KBM-7 (cell line): ENCODE results near the gene KRTCAP2.
A peak's percentile ranks its signal among the peaks of the same experiment; 100 is the strongest.
"Not testable (repeated sequence)": the region's sequence is repeated elsewhere in the genome, so short reads cannot be mapped to it uniquely, and the experiment has no call there.

Experiments used
- DNase-seq: peaks from one replicate; pipeline ENCODE4 v3.0.0-alpha.2; 2015
- in situ Hi-C: fragments of 300-500 bp; cut with MboI; formaldehyde crosslinking; loops from 2 replicates; pipeline ENCODE4 v1.14.3; 2020; ENCODE audit warnings: low sequenced_read_pairs, low pct_unique_long_range_greater_than_20kb, mixed read lengths

Gene KRTCAP2

DNA sequence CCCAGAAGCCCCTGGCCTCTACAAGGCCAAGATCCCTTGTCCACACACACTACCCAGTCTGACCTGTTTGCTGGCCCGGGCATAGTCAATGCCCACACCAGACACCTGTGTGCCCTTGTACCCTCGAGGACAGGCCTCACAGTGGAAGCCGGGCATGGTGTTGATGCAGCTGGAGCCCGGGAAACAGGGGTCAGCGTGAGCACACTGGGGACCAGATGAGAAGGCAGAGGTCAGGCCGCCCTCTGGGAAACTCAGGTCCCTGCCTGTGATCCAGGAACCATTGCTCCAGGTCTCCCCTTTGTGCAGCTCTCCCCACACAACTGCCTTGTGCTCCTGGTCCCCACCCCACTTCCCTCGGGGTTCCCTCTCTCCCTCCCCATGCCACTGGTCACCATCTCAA is 29.1 kb upstream of the KRTCAP2 start:
- no peak for DNase-seq
- in situ Hi-C loops: no loop called here

DNA sequence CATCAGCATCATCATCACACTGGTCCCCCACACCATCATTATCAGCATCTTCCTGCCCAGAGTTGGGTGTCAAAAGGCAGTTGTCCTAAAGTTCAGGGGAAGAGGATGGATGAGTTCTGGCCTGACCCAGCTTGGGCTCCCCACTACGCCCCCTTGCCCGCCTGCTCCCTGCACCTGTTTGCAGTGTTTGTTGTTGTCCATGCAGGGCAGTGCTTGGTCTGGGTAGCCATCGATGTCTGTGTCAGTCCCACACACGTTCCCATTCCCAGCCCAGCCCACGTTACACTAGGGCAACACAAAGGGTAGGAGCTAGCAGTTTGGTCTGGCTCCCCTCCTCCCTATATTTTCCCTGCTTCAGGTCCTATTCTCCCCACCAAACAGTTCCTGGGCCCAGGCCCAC is 27.8 kb upstream of the KRTCAP2 start:
- in situ Hi-C loops: no loop called here
- DNase-seq: no peak

GRCh38 chr1:155199792-155200191 is 26.7 kb upstream of the KRTCAP2 start:
- no peak for DNase-seq
- in situ Hi-C loops: no loop called here

GRCh38 chr1:155198547-155198906 is 25.4 kb upstream of the KRTCAP2 start:
- in situ Hi-C loops: no loop called here
- DNase-seq: no peak

- DNase-seq: no peak
- in situ Hi-C loops: no loop called here
These were observed 24.9 kb upstream of the KRTCAP2 start for GRCh38 chr1:155197901-155198546.

DNA sequence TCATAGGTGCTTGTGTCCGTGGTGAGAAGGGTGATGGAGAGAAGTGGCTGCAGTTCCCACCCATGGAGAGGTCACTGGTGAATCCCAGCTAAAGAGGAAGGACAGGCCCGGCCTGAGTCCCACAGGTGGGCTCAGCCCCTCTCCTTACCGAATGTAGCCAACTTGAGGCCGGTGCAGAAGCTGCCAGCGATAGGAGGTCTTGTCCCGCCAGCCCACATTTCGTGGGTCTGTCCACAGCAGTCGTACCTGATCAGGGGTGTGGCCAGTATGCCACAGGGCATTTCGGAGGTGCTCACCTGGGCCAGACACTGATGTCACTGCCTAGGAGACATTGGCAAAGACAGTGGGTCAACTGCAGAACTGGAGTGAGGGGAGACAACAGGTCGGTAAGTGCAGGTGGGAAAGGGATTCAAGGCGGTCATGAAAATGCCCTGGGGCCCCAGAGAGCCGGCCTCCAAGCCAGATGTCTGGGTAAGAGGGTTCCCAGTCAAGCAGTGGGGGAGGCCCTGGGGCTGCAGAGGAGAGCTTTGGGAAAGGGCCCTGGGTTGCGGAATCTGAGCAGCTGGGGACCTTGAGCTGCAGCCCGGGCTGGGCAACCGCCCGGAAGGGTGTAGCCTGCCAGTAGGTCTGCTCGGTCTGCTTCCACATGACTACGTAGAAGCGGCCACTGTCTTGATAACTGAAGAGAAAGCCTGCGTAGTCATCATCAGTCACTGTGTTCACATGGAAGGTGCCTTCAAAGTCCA is 24.0 kb upstream of the KRTCAP2 start:
- in situ Hi-C loops: no loop called here
- DNase-seq: no peak

GRCh38 chr1:155196103-155196892 is 23.2 kb upstream of the KRTCAP2 start:
- in situ Hi-C loops: no loop called here
- DNase-seq: no peak

- in situ Hi-C loops: no loop called here
- DNase-seq: no peak
These were observed 22.3 kb upstream of the KRTCAP2 start for GRCh38 chr1:155195201-155196102.

DNA sequence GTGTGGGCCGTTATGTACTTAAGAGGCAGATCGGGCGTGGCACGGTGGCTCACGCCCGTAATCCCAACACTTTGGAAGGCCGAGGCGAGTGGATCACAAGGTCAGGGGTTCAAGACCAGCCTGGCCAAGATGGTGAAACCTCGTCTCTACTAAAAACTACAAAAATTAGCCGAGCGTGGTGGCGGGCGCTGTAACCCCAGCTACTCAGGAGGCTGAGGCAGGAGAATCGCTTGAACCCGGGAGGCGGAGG is 20.8 kb upstream of the KRTCAP2 start:
- in situ Hi-C loops, DNase-seq: not testable (repeated sequence)

GRCh38 chr1:155193275-155193990 is 20.3 kb upstream of the KRTCAP2 start:
- in situ Hi-C loops: no loop called here
- DNase-seq: peak; percentile 94

DNA sequence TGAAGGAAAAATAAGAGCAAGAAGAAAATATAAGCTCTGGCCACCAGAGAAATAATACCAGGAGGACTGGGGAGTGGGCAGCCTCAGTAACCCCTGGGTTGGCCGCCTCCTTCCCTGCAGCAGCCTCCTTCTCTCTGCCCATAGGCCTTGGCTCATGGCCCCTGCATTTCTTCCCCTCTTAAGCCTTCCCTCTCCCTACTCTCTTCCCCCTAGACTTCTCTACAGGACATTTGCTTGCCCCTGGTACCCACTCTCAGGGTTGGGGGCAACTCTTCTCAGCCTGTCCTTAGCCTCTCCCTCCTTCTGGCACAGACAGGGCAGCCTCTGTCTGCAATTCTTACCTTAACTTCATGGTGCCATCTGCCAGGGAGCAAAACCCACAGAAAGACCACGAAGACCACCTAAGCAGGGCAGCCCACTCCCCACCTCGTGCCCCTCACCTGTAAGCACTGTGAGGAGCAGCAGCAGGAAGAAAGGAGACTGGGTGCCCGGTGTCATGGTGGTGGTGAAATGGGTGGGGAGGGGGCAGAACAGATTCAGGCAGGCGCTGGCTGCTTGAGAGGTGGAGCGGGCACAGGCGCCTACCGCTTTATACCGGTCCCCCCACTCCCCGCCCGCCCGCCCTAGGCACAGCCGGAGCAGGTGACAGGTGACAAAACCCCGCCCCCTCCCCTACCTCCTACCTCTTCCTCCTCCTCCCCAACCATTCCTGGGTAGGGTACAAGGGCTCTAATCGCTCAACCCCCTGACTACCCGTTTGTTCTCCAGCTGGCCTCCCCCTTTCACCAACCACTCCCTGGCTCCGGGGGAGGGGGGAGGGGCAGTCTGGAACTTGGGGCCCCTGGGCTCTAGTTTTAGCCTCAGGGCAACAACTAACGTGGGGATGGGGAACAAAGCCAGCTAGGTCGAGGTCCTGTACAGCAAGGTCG is 19.5 kb upstream of the KRTCAP2 start:
- in situ Hi-C loops: no loop called here
- DNase-seq: no peak

- in situ Hi-C loops: no loop called here
- DNase-seq: no peak
These were observed 18.8 kb upstream of the KRTCAP2 start for GRCh38 chr1:155191904-155192303.

DNA sequence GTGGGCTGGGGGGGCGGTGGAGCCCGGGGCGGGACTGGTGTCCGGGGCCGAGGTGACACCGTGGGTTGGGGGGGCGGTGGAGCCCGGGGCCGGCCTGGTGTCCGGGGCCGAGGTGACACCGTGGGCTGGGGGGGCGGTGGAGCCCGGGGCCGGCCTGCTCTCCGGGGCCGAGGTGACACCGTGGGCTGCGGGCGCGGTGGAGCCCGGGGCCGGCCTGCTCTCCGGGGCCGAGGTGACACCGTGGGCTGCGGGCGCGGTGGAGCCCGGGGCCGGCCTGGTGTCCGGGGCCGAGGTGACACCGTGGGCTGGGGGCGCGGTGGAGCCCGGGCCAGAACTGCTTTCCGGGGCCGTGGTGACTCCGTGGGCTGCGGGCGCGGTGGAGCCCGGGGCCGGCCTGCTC is 16.8 kb upstream of the KRTCAP2 start:
- in situ Hi-C loops, DNase-seq: not testable (repeated sequence)

DNA sequence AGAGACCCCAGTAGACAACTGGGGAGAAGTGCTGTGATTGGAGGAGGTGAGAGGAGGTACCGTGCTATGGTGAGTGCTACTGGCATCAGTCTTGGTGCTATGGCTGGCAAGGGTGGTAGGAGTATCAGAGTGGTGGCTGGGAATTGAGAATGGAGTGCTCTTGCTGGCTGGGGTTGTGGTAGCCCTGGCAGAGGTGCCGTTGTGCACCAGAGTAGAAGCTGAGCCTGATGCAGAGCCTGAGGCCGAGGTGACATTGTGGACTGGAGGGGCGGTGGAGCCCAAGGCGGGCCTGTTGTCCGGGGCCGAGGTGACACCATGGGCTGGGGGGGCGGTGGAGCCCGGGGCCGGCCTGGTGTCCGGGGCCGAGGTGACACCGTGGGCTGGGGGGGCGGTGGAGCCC is 15.2 kb upstream of the KRTCAP2 start:
- DNase-seq: no peak
- in situ Hi-C loops: no loop called here

DNA sequence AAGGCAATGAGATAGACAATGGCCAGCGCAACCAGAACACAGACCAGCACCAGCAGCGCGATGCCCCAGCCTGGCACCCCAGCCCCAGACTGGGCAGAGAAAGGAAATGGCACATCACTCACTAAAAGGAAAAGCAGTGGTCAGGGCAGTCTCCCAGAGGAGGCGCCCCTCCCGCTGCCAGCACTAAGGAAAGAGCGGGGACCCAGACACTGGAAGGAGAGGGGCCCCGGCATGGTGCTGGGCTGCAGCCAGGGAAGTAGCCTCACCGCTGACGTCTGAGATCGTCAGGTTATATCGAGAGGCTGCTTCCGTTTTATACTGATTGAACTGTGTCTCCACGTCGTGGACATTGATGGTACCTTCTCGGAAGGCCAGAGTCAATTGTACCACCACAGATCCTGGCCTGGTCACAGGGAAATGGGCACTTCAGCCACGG is 14.4 kb upstream of the KRTCAP2 start:
- no peak for DNase-seq

DNA sequence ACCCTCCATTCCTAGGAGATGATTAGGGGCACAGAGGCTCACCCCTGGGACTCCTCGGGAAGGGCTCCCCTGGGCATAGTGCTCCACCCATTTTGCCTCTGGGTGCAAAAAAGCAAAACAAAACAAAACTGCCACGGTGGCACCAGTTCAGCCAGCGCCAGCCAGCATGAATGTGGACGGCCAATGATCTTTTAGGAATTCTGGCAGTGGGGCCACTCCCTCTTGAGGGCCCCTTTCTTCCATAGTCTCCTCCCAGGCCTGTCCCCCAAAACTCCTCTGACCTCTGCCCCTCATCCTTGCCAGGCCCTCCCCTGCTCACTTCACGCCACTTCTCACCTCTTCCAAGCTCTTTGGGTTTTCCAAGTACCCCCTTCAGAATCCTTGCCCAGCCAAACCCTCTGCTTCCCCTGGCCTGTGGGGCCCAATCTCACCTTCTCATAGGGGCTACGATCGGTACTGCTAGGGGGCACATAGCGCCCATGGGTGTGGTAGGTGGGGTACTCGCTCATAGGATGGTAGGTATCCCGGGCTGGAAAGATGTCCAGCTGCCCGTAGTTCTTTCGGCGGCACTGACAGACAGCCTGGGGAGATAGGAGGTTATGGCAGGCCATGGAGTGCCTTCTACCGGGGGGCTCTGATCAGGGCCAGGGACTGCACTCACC is 13.8 kb upstream of the KRTCAP2 start:
- no peak for DNase-seq
- in situ Hi-C loops: no loop called here

More for the DNA sequence above, 14.4 kb upstream of the KRTCAP2 start:
- in situ Hi-C loops: no loop called here

- no peak for DNase-seq
- in situ Hi-C loops: no loop called here
These were observed 13.1 kb upstream of the KRTCAP2 start for GRCh38 chr1:155186067-155186793.
